ENCODE measurements around the gene ATP1A4. TPM values are rescaled to one million over a fixed set of nuclear protein-coding genes. Genes with fewer than 3 reads are reported as not detected.

ATP1A4 gene
- total and polyA plus RNA-seq, 10 of the 15 experiments (the other 5 are each of a cell fraction or from before 2014, with no cell fraction given): 0.31 to 1.0 (median 0.54) TPM

- in situ Hi-C loops (cut with MboI) (no loop called here), intact Hi-C loops (cut with micrococcal nuclease; ENCODE audit: unreplicated experiment) (no loop called here)
- H4K20me1 ChIP-seq (ENCODE audit: control insufficient read depth, insufficient read depth): no peaks in the 10 kb centered on the region
- no peak overlapping the region for H3K4me2 ChIP-seq (ENCODE audit: control insufficient read depth, insufficient read depth)
- H3K27me3 ChIP-seq (replicated peaks in 1 of 2; ENCODE audit: control insufficient read depth in 2 of 2, insufficient read depth in 2 of 2, low read length in 1 of 2): no peaks in the 10 kb centered on the region; a peak in 1 of 4 replicates
- H3K36me3 ChIP-seq (ENCODE audit: control insufficient read depth in 2 of 2, insufficient read depth in 2 of 2, low read length in 1 of 2): no peaks in the 10 kb centered on the region
- no peaks in the 10 kb centered on the region for H3K9me3 ChIP-seq (replicated peaks; ENCODE audit: control insufficient read depth, insufficient read depth, low read length)
- ChIA-PET CTCF (interaction anchor here (0.7 to 3.5 kb wide), 4 partner anchors 36 to 84 kb away, joined by 3 to 25 read pairs (median 4); no protein-coding TSS in a partner anchor), POLR2A (interaction anchor here (1.0 kb wide), 1 partner anchor 97 kb away, joined by 3 read pairs; no protein-coding TSS in a partner anchor), RAD21 (ENCODE audit: unreplicated experiment) (interaction anchor here (0.7 to 3.6 kb wide), 5 partner anchors 31 to 1085 kb away, joined by 3 to 14 read pairs (median 3); no protein-coding TSS in a partner anchor), SMC1A (ENCODE audit: uncharacterized antibody, unreplicated experiment) (interaction anchor here (1.1 to 2.5 kb wide), 4 partner anchors 25 to 84 kb away, joined by 3 to 10 read pairs (median 6); no protein-coding TSS in a partner anchor)
- no peak overlapping the region for H3K27ac ChIP-seq (ENCODE audit: control insufficient read depth, insufficient read depth)
- no peak overlapping the region for H2AFZ ChIP-seq (ENCODE audit: control insufficient read depth, low read depth, low read length)
- no peak overlapping the region for H3K4me3 ChIP-seq
- BruUV-seq (replicated peaks): no TSS peak
- DNase-seq (ENCODE audit: low read depth, low spot score) (no peak), ATAC-seq (no peak), FAIRE-seq (no peak)
- H3K9ac ChIP-seq (ENCODE audit: control insufficient read depth, insufficient read depth, low read length): no peak overlapping the region
- H3K4me1 ChIP-seq (ENCODE audit: control insufficient read depth, insufficient read depth, low read length): peaks cover 21% of the 10 kb centered on the region
- TF ChIP-seq RAD51 (IDR thresholded peaks at IDR 0.05) (no peak), BCL3 (IDR thresholded peaks at IDR 0.05; ENCODE audit: borderline replicate concordance, insufficient read depth, low read depth, low read length, poor library complexity, severe bottlenecking) (no peak), ZSCAN29 (IDR thresholded peaks at IDR 0.05) (no peak), SUZ12 (IDR thresholded peaks at IDR 0.05; ENCODE audit: unreplicated experiment) (no peak), ZNF207 (IDR thresholded peaks at IDR 0.05; ENCODE audit: borderline replicate concordance) (no peak), ZNF217 (IDR thresholded peaks at IDR 0.05) (no peak), ASH2L (IDR thresholded peaks at IDR 0.05; ENCODE audit: borderline replicate concordance, low read depth) (no peak), NR2C1 (IDR thresholded peaks at IDR 0.05) (no peak), RUNX3 (IDR thresholded peaks at IDR 0.05; ENCODE audit: low read length) (no peak), BHLHE40 (IDR thresholded peaks at IDR 0.05; ENCODE audit: borderline replicate concordance in 1 of 2, low read depth in 2 of 2, low read length in 1 of 2) (no peak), SRF (IDR thresholded peaks at IDR 0.05; ENCODE audit: low read depth in 2 of 2, low read length in 2 of 2) (no peak), PKNOX1 (IDR thresholded peaks at IDR 0.05) (no peak), E2F8 (IDR thresholded peaks at IDR 0.05; ENCODE audit: low read depth, partially characterized antibody) (no peak), IRF3 (IDR thresholded peaks at IDR 0.05) (no peak), NR2C2 (IDR thresholded peaks at IDR 0.05; ENCODE audit: borderline replicate concordance, control insufficient read depth, insufficient read length, low read depth) (no peak), PAX5 (IDR thresholded peaks at IDR 0.05; ENCODE audit: borderline replicate concordance, low read depth, low read length) (no peak), HSF1 (IDR thresholded peaks at IDR 0.05; ENCODE audit: low read depth, low read length) (no peak)
- H3K79me2 ChIP-seq (ENCODE audit: control insufficient read depth, insufficient read depth, low read length): no peaks in the 10 kb centered on the region
- WGBS (ENCODE audit: insufficient coverage, insufficient replicate concordance, low lambda C conversion rate, missing lambda C conversion rate): 82% methylated on average over 5 of the region's 5 CpGs
These were observed 16.6 kb downstream of the ATP1A4 start for GRCh38 chr1:160168016-160168415.
